Motor neuron (in vitro differentiated cells): ENCODE data around the gene FOXP3. TPM values are rescaled to one million over a fixed set of nuclear protein-coding genes. Genes with fewer than 3 reads are reported as not detected.

Experiments
- ATAC-seq, 8 experiments: fragments of 200-7000 bp; cut with Tn5 transposase; replicated peaks in 6 of 8; 2 replicates each; pipeline ENCODE4 v1.8.0; 2021; ENCODE audit warnings: mild to moderate bottlenecking in 8 of 8, moderate library complexity in 8 of 8
- H3K27ac ChIP-seq, 2 donors: fragments of 250-450 bp; sonication (Bioruptor Pico); 2 replicates each; pipeline ENCODE4 v1.9.0; 2021; ENCODE audit warnings: antibody characterized with exemption in 2 of 2, mild to moderate bottlenecking in 2 of 2, moderate library complexity in 1 of 2
- H3K4me1 ChIP-seq, 2 donors: fragments of 250-450 bp; sonication (Bioruptor Pico); replicated peaks in 1 of 2; 2 replicates each; pipeline ENCODE4 v1.6.1; 2021; ENCODE audit warnings: antibody characterized with exemption in 2 of 2, mild to moderate bottlenecking in 2 of 2, moderate library complexity in 1 of 2
- H3K4me3 ChIP-seq, 5 donors: fragments of 250-450 bp; sonication (Bioruptor Pico); 2 replicates each; pipeline ENCODE4 v1.9.0; 2021; ENCODE audit warnings: antibody characterized with exemption in 5 of 5, mild to moderate bottlenecking in 5 of 5, moderate library complexity in 4 of 5
- WGBS, 10 experiments: fragments of 450-650 bp; shearing (Covaris generic); methylation state at CpG; one replicate each; pipeline ENCODE4 v1.0.0; 2022; 5-methylcytosine and 5-hydroxymethylcytosine counted together
- in situ Hi-C, 9 experiments: fragments of 400-800 bp; cut with MboI; loops; one replicate each; pipeline ENCODE4 v1.15.0; 2021; ENCODE audit warnings: low sequenced_read_pairs in 9 of 9, low pct_unique_long_range_greater_than_20kb in 2 of 9; ENCODE audit not compliant: unreplicated experiment in 9 of 9
- total RNA-seq, 8 experiments: library from RNA; unstranded; fragments of 300-600 nt; gene quantifications; 2 replicates each; pipeline versions ENCODE4 v1.2.3 to v1.2.4, GENCODE V29; 2022

FOXP3 gene
- total RNA-seq, 8 experiments from 2014 or later = 0.11 to 0.84 (median 0.26) TPM

DNA sequence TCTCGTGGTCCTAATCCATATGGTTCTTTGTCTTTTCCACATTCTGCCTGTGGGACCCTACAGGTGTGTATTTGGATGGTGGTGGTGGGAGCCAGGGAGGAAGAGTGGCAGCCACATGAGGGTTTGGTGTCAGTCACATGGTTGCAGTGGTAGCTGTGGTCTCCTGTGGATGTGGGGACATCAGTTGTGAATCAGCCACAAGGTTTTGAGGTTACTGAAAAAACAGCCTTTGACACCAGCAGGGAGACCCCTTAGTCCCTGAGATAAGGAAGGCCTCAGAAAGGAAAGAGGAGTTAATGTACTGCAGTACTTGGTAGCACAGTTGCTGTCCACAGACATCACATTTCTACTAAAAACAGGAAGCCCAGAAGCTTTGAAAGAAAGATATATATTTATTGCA is 23.2 kb upstream of the FOXP3 start:
- in situ Hi-C loops = no loop called here
- ATAC-seq = no peak
- WGBS, 10 experiments = 40% methylated on average over 1 of the region's 1 CpG; no CpG with 5 or more reads in 9 of the 10 experiments
- H3K4me3 ChIP-seq = no peak overlapping the region
- H3K27ac ChIP-seq = no peak overlapping the region
- H3K4me1 ChIP-seq = no peaks in the 10 kb centered on the region

DNA sequence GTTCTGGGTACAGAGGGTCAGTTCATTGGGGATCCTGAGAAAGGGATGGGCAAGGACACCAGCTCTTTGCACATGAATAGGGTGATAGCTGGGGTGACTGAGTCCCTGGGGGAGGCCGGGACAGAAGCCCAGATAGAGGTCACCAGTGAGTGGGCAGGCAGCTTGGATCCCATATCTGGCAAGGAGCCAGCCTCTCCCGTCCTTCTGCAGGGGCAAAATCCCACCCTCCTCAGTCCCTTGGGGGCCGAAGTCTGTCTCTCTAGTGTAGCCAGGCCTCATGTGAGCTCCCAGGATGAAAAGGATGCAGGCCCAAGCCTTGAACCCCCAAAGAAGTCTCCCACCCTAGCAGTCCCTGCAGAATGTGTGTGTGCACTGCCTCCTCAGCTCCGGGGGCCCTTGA is 22.1 kb upstream of the FOXP3 start:
- Histone ChIP-seq H3K4me3 (no peak overlapping the region), H3K27ac (no peak overlapping the region), H3K4me1 (no peaks in the 10 kb centered on the region)
- no peak for ATAC-seq
- in situ Hi-C loops = no loop called here
- WGBS, 10 experiments = 40 to 100% (median 60%) methylated on average over 1 of the region's 4 CpGs; no CpG with 5 or more reads in 7 of the 10 experiments

DNA sequence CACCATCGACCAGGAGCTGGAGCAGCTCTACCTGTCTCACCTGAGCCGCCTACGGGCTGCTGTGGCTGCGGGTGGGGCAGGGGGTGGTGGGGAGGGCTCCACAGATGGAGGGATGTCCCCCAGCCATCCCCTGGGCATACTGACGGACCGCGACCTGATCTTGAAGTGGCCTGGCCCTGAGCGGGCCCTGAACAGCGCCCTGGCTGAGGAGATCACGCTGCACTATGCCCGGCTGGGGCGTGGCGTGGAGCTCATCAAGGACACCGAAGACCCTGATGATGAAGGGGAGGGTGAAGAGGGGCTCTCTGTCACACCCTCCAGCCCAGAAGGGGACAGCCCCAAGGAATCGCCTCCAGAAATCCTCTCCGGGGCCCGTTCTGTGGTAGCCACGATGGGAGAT is 21.6 kb upstream of the FOXP3 start:
- no peak for ATAC-seq
- in situ Hi-C loops = no loop called here
- H3K4me3 ChIP-seq = no peak overlapping the region
- H3K4me1 ChIP-seq = no peaks in the 10 kb centered on the region
- H3K27ac ChIP-seq = no peak overlapping the region
- WGBS, 10 experiments = 40% methylated on average over 1 of the region's 18 CpGs; no CpG with 5 or more reads in 9 of the 10 experiments

DNA sequence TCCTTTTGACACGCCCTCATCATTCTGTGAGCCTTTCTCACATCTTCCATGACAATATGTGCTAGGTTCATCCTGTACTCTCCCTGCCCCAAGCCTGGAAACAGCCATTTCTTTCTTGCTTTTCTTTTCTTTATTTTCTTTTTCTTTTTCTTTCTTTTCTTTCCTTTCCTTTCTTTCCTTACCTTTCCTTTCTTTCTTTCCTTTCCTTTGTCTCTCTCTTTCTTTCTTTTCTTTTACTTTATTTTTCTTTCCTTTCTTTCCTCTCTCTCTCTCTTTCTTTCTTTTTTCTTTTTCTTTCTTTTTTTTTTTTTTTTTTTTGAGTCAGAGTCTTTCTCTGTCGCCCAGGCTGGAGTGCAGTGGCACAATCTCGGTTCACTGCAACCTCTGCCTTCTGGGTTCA is 19.7 kb upstream of the FOXP3 start:
- Histone ChIP-seq H3K4me3 (no peak overlapping the region), H3K27ac (no peak overlapping the region), H3K4me1 (no peaks in the 10 kb centered on the region)
- no peak for ATAC-seq
- 47 to 100% (median 78%) methylated on average over 1 to 3 of the region's 3 CpGs; no CpG with 5 or more reads in 2 of the 10 experiments for WGBS, 10 experiments
- in situ Hi-C loops = no loop called here

DNA sequence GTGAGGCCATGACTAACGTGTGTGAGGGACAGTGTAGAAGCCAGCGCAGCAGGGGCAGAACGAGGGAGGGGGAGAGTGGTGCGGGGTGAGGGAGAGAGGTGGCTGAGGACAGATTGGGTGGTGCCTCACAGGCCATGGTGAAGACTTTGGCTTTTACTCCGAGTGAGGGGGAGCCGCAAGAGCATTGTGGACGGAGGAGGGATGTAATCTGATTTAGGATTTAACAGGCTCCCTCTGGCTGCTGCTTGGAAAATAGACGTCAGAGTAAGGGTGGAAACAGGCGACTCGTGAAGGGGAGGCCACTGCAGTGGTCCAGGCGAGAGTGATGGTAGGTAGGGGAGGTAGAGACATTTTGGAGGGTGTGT is 18.1 kb upstream of the FOXP3 start:
- Histone ChIP-seq H3K27ac (no peak overlapping the region), H3K4me1 (no peaks in the 10 kb centered on the region), H3K4me3 (no peak overlapping the region)
- no CpG with 5 or more reads among the region's 11 CpGs for WGBS, 10 experiments
- in situ Hi-C loops = no loop called here
- peak; percentile 46 to 79 (median 66) for ATAC-seq

DNA sequence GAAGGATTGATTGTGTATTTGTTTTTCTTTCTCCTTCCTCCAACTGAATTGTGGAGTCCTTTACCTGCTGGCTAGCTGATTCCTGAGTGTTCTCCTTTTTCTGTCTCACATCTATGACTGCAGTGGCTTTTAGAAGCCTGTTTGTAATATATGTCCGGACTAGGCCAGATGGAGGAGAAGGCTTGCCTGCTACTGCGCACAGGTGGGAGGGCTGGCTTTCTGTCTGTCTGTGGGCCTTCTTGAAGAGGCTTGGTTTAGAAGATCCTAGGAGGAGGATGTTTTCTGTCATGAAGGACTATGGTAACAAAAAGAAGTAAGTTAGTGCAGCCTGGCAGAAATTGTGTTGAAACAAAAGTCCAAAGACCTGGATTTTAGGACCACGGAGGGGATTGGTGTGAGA is 13.6 kb upstream of the FOXP3 start:
- no peaks in the 10 kb centered on the region for H3K4me1 ChIP-seq
- whole genome bisulfite sequencing, 10 experiments = 83% methylated on average over 1 of the region's 3 CpGs; no CpG with 5 or more reads in 9 of the 10 experiments
- no peak overlapping the region for H3K4me3 ChIP-seq
- in situ Hi-C loops = no loop called here
- no peak for ATAC-seq
- H3K27ac ChIP-seq = no peak overlapping the region

DNA sequence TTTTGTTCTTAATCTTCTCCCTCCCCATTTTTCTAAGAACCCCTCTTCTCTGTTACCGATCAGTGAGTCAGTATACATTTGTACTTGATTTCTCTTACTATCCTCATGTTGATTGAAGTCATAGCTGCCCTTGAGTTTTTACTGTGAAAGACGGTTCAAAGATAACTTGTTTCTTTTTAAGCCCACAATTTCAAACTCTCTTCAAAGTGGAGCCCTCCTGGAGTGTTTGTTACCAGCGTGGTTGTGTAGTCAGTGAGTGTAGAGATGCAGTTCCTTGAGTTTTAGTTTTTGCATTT is 13.0 kb upstream of the FOXP3 start:
- ATAC-seq = no peak
- H3K4me3 ChIP-seq = no peak overlapping the region
- peaks cover 2 to 5% of the 10 kb centered on the region in 2 donors for H3K4me1 ChIP-seq
- WGBS, 10 experiments = 63 to 100% (median 83%) methylated on average over 1 to 3 of the region's 3 CpGs; no CpG with 5 or more reads in 5 of the 10 experiments
- in situ Hi-C loops = no loop called here
- H3K27ac ChIP-seq = no peak overlapping the region

DNA sequence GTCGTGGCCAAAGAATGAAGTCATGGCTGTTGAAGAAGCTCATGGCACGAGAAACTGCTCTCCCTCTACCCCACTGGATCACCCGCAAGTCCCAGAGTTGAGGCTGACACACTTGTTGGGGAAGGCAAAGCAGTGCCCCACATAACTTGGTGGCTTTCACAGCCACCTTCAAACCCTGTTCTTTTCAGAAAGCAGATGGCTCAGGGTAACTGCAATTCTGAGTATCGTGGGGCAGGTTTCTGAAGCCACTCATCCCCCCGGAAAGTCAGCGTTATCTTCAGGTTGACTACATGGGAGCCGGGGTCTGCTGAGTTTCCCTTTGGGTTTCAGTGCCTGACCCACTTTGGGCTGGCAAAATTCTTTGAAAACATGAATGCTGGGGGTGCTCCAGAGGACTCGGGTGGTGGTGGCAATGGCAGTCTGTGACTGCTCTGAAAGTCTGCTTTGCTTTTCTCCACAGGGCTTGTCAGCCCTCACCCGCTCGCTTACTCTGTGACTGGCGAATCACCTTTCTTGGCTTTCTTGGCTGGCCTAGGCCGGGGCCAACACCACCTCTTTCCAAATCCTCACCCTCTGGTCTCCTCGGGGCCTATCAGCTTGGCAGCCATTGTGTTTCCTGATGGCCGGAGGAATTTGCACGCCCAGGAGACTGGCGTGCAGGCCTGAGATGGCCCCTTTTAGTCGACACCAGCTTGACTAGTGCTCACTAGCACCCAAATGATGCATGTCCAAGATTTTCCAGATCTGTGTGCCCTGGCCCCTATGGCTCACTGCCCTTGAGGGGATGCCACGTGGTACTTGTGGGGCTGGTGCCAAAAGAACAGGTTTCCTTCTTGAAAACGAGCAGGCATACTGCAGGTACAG is 12.4 kb upstream of the FOXP3 start:
- no peak for ATAC-seq
- in situ Hi-C loops = no loop called here
- peaks cover 6 to 11% of the 10 kb centered on the region in 2 donors for H3K4me1 ChIP-seq
- no peak overlapping the region for H3K27ac ChIP-seq
- no peak overlapping the region for H3K4me3 ChIP-seq
- whole genome bisulfite sequencing, 10 experiments = 43 to 100% (median 80%) methylated on average over 1 to 13 of the region's 19 CpGs; no CpG with 5 or more reads in 5 of the 10 experiments

DNA sequence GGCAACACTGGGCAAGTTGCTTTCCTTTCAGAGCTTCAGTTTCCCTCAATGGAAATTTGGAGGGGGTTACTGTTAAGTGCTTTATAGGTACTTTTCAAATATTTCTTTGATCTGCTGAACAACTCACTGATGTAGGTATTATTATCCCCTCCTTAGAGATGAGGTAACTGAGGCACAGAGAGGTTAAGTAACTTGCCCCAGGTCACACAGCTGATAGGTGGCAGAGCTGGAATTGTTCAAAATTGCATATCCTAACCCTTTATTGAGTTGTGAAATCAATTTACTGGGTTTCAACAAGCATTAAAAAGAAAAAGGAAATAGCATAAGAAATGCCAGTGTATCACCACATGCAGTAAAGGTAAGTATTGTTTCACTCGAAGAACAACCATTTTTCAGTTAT is 11.7 kb upstream of the FOXP3 start:
- 0 to 100% (median 67%) methylated on average over 1 of the region's 1 CpG; no CpG with 5 or more reads in 7 of the 10 experiments for WGBS, 10 experiments
- Histone ChIP-seq H3K4me1 (peaks cover 13 to 16% of the 10 kb centered on the region in 2 donors), H3K4me3 (no peak overlapping the region), H3K27ac (no peak overlapping the region)
- in situ Hi-C loops = no loop called here
- ATAC-seq = no peak

DNA sequence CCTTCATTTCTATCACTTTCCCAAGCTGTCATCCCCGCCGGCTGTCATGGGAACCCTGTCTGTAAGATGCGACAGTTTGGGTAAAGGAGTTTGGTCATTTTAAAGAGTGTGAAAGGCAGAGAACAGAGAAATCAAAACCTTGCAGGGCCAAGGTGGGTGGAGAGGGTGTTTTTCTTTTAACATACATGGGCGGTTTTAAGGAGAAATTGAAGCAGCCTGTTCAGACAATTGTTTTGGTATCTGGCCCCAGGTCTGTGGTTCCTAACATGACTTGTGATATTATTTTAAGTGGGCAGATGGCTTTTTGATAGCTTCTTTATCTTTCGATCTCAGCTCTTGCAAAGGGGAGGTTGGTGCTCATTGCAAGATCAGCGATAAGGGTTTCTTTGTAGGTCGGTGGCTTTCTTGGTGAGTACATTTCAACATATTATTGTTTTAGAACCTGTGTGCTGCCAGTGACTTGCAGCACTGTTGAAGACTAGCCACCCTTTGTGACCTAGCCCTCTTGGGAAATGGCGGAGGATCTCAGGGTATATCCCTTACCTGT is 8.7 kb upstream of the FOXP3 start:
- Histone ChIP-seq H3K4me1 (peaks cover 21 to 22% of the 10 kb centered on the region in 2 donors), H3K4me3 (no peak overlapping the region), H3K27ac (no peak overlapping the region)
- WGBS, 10 experiments = 44 to 100% (median 86%) methylated on average over 1 to 6 of the region's 8 CpGs; no CpG with 5 or more reads in 6 of the 10 experiments
- ATAC-seq = no peak
- in situ Hi-C loops = no loop called here

DNA sequence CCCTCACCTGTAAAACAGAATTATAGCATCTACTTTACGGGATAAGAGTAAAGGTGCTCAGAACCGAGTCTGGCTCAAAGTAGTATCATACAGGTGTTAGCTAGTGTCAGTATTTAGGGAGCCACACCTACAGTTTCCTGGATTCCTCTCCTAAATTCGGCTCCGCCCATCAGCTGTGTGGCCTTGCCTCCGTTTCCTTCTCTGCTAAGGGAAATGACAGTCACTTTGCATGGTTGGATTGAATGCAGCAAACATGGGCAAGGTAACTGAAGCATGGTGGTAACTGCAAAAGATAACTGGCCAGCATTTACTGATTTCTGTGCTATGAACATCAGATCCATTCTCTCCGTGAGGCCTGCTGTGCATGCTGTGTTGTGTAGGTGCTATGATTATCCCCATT is 7.9 kb upstream of the FOXP3 start:
- in situ Hi-C loops = no loop called here
- Histone ChIP-seq H3K4me1 (peaks cover 21 to 25% of the 10 kb centered on the region in 2 donors), H3K27ac (no peak overlapping the region), H3K4me3 (no peak overlapping the region)
- no peak for ATAC-seq
- WGBS, 10 experiments = 0 to 83% (median 43%) methylated on average over 1 to 5 of the region's 6 CpGs; no CpG with 5 or more reads in 6 of the 10 experiments

DNA sequence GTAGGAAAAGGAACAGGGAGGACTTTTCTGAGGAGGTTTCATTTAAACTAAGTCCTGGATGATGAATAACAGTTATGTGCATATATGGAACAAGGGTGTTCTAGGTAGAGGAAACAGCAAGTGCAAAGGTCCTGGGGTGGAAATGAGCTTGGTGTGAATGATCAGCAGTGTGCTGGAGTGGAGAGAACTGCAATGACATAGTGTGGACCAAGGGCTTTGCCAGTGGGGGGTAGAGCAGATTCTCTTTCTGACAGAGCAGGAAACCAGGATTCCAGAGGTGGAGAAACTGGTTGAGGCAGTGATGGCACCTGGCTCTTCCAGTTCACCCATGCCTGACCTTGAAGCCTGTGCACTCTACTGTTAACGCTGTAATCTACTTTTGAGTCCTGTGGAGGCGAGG is 6.8 kb upstream of the FOXP3 start:
- 37% methylated on average over 2 of the region's 2 CpGs; no CpG with 5 or more reads in 9 of the 10 experiments for WGBS, 10 experiments
- no peak overlapping the region for H3K27ac ChIP-seq
- no peak for ATAC-seq
- no peak overlapping the region for H3K4me3 ChIP-seq
- in situ Hi-C loops = no loop called here
- peaks cover 21 to 25% of the 10 kb centered on the region in 2 donors for H3K4me1 ChIP-seq

DNA sequence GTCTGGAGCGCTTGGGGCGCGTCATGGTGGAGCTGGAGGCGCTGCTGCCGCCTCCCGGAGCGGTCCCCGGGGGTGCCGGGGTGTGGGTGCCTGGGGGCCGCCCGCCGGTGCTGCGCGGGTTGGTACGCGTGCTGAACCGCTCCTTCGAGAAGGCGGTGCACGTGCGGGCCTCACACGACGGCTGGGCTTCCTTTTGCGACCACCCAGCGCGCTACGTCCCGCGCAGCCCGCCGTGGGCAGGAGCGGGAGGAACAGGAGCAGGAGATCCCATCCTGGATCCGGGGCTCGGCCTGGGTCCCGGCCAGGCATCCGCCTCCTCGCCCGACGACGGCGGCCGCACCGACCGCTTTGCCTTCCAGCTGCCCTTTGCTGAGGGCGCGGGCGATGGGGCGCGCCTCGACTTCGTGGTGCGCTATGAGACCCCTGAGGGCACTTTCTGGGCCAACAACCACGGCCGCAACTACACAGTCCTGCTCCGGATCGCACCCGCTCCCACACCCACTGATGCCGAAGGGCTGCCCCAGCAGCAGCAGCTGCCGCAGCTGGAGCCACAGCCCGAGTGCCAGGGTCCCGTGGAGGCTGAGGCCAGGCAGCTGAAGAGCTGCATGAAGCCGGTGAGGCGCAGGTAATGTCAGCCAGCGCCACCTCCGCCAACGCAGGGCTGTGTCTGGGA is 5.9 kb upstream of the FOXP3 start:
- peak overlapping the region; percentile 99 for H3K27ac ChIP-seq
- no peak for ATAC-seq
- in situ Hi-C loops = no loop called here

More for the DNA sequence above, 5.9 kb upstream of the FOXP3 start:
- H3K4me3 ChIP-seq = peak overlapping the region; percentile 52 to 93 (median 75)
- 67% methylated on average over 11 of the region's 66 CpGs; no CpG with 5 or more reads in 9 of the 10 experiments for whole genome bisulfite sequencing, 10 experiments
- H3K4me1 ChIP-seq = peaks cover 21 to 25% of the 10 kb centered on the region in 2 donors
